ENCODE measurements around the gene DUSP14.

DNA sequence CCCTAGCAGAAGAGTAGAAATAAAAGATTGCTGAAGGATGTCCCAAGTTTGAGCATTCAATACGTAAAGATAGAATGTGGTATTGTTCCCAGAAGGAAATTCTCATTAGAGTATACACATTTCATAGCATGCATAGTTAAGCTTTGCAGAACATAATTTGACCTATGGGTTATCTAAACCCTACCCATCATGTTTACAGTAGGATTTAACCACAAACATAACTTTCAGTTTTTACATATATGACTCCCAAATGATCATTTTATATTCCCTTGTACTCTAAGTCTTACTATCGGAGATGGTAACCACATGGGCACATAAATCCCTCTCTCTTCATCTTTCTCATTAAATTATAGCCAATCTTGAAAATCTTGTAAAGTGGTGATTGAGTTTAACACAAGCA, 68.6 kb downstream of the DUSP14 start:
- TF ChIP-seq CTCF (IDR thresholded peaks at IDR 0.05) (no peak), POLR2A (IDR thresholded peaks at IDR 0.05) (no peak)
